Pulmonary artery endothelial cell (primary cell): ENCODE data around the gene MBD5. TPM values are rescaled to one million over a fixed set of nuclear protein-coding genes. Genes with fewer than 3 reads are reported as not detected.
"Not testable (repeated sequence)": the region's sequence is repeated elsewhere in the genome, so short reads cannot be mapped to it uniquely, and the experiment has no call there.

Experiments used
- DNase-seq: peaks from one replicate; pipeline ENCODE4 v3.0.0-alpha.2; 2011; ENCODE audit warnings: low read depth, low spot score
- total RNA-seq: library from RNA; depleted of rRNA; stranded (reverse); fragments of >200 nt; gene quantifications from 2 replicates; pipeline ENCODE4 v1.2.3, GENCODE V29; 2014

The MBD5 gene
- 7.3 and 13.0 TPM in 2 replicates for total RNA-seq

GRCh38 chr2:148021059-148021861 is at the start of gene MBD5:
MBD5 (plus strand) TSS chr2:148021091.
- DNase-seq = no peak

DNA sequence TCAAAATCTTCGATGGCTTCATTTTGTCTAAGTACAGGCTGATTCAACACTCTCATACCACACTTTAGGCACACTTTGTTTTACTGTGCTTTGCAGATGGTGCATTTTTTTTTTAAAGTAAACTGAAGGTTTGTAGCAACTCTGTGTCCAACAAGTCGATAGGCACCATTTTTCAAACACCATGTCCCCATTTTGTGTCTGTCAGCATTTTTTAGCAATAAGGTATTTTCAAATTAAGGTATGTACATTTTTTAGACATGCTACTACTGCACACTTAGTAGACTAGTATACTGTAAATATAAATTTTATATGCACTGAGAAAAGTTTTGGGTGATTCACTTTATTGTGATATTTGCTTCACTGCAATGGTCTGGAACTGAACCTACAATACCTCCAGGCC is 44.8 kb upstream of the MBD5 start:
- no peak for DNase-seq

DNA sequence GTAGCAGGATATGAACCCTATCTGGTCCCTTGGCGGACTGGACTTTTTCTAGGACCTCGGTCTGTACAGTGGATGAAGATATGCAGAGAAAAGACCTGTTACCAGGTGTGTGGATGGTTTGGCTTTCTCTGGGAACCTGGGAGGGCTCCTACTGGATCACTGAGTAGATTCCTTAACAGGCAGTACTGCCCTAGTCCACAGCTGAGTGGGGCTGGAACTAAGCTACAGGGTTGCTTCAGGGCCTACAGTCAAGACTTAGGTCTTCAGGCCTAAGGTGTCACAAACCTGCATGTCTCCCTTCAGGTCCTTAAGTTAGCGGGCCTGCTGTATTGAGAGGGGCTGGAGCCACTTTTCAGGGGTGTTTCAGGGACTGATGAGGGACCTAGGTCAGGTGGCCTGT is 43.2 kb upstream of the MBD5 start:
- DNase-seq = no peak

GRCh38 chr2:147980940-147981528 is 39.9 kb upstream of the MBD5 start:
- DNase-seq = no peak

DNA sequence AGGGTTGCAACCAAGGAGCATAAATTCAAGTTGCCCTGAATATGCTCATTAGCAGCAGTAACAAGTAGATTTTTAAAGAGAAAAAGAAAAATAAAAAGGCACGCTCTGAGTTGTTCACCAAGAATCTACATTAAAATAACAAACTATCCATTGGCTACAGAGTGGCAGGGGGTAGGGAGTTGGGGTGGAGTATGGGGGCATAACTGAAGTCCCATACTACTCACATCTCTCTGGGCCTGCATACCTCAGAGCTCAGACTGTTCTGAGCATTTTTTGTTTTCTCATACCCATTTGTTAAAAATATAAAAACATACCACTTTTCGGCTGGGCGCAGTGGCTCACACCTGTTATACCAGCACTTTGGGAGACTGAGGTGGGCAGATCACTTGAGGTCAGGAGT is 31.8 kb upstream of the MBD5 start:
- DNase-seq = no peak

DNA sequence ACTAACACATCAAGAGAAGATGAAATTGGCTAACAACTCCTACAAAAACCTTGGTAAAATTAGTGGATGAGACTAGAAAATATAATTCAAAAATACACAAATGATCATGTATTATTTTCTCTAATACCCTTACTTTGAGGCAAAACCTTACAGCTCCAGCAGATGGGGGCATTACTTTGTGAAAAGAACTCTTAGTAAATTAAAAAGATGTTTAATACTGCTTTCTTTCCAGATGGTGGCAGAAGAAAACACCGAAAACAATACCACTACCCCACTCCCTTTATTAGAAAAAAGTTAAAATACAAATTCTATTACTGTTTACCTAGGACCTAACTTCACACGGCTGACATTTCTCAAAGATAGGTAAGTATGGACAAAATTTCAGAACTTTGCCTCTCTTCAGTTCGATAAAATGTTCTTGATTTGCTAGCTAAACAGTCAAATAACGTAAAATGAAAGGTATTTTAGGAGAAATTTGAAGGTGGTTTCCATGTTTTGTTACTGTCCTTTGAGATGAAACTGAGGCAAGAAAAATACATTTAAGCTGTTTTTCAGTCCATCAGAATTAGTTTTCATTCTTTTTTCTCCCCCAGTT is 31.0 kb upstream of the MBD5 start:
- DNase-seq = peak; percentile 19

DNA sequence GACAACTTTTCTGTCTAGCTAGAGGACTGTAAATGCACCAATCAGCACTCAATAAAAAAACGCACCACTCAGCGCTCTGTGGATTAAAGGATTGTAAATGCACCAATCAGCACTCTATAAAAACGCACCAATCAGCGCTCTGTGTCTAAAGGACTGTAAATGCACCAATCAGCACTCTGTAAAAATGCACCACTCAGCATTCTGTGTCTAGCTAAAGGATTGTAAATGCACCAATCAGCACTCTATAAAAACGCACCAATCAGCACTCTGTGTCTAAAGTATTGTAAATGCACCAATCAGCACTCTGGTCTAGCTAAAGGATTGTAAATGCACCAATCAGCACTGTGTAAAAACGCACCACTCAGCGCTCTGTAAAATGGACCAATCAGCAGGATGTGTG is 25.9 kb upstream of the MBD5 start:
- not testable (repeated sequence) for DNase-seq

DNA sequence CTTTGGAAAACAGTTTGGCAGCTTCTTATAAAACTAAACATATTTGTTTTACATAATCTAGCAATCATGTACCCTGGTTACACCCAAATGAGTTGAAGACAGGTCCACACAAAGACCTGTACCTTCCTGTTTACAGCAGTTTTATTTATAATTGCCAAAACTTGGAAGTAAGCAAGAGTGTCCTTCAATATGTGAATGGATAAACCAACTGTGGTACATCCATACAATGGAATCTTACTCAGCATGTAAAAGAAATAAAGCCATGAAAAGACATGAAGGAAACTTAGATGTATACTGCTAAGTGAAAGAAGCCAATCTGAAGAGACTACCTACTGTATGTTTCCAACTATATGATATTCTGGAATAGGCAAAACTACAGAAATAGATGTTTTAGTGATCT is 24.1 kb upstream of the MBD5 start:
- DNase-seq = no peak

GRCh38 chr2:147998203-147998602 is 22.7 kb upstream of the MBD5 start:
- DNase-seq = no peak

- DNase-seq = no peak
Observed at GRCh38 chr2:147999126-147999525, 21.8 kb upstream of the MBD5 start.

DNA sequence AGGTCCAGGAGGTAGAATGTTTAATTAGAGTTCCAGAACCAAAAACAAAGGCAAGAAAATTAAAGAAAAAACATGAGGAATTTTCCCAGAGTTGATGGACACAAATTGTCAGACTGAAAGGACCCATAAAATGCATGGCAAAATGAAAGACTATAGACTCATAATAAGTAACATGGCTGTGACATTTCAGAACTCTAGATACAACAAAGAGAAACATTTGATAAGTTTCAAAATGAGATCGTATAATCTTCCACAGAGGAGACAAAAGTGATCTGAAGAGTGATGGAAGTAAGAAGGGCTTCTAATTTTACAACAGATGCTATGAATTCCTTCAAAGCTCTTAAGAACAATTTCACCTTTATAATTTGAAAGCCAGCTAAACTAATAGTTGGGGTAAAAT is 20.8 kb upstream of the MBD5 start:
- no peak for DNase-seq

DNA sequence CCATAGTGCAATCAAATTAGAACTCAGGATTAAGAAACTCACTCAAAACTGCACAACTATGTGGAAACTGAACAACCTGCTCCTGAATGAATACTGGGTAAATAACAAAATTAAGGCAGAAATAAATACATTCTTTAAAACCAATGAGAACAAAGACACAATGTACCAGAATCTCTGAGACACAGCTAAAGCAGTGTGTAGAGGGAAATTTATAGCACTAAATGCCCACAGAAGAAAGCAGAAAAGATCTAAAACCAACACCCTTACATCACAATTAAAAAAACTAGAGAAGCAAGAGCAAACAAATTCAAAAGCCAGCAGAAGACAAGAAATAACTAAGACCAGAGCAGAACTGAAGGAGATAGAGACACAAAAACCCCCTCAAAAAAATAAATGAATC is 18.5 kb upstream of the MBD5 start:
- not testable (repeated sequence) for DNase-seq

- no peak for DNase-seq
Observed at GRCh38 chr2:148006249-148007007, 14.5 kb upstream of the MBD5 start.

GRCh38 chr2:148007219-148007900 is 13.5 kb upstream of the MBD5 start:
- no peak for DNase-seq

DNA sequence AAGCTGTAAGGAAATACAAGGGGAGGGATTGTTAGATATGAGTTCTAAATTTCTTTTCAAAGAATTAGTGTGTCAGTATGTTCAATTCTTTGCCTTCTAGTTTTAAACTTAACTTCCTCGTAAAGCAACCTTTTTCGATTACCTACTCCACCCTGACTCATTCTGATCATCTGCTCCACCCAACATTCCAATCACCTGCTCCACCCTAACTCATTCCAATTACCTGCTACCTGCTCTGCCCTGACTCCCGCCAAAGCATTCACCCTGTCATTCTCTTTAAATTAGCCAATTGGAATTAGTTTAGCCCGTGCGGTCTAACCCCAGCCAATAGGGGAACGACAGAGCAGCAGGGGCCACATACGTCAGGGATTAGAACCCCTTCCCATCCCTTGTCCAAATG is 12.5 kb upstream of the MBD5 start:
- not testable (repeated sequence) for DNase-seq

DNA sequence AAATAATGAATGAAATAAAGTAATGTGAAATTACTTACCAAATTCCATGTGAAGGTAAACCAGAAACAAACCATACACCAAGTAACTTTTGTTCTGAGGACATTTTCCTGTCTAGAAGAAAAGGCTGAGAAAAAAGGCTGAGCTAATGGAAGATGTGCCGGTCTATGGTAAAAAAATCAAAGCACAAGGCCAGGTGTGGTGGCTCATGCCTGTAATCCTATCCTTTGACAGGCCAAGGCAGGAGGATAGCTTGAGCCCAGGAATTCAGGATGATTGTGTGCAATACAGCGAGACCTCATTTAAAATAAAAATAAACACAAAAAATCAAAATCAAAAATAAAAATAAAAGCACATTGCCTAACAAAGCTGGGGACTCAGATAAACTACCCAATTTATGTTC is 7.0 kb upstream of the MBD5 start:
- DNase-seq = no peak

DNA sequence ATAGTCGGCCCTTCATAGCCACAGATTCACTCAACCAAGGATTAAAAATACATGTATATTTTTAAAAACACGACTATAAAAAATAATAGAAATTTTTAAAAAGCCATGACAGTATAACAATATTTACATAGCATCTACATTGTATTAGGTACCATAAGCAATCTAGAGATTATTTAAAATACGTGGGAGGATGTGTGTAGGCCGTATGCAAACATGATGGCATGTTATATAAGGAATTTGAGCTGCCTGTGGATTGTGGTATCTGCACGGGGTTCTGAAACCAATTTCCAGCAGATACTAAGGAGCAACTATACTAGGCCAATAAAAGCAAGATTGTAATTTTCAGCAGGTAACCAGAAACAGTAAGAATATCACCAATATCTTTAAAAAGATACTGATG is 6.3 kb upstream of the MBD5 start:
- no peak for DNase-seq

GRCh38 chr2:148020111-148021058 is 506 bp upstream of the MBD5 start, which contains the start of gene ORC4:
ORC4 (minus strand) TSS chr2:148020737; CDS start chr2:147975958, 44,779 bp downstream.
- peak; percentile 98 for DNase-seq

GRCh38 chr2:148021886-148022285 is 995 bp downstream of the MBD5 start:
- no peak for DNase-seq

DNA sequence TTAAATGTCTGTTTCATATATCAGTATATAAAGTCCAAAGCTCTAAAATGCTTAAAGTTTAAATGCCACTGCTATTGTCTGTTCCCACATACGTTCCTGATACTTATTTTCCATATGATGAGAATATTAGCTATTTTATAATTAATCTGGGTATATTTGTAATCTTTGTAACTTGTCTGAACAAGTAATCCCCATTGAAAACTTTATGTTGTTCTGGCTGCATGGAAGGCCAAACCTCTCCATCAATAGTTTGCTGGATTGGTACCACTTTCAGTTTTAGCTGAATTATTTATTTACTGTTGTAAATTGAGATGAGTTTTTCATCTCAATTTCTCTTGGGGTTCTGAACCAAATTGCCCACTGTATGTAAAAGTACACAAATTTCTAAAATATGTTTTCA is 1.5 kb downstream of the MBD5 start:
- DNase-seq = no peak
